HCT116 (cell line): ENCODE results near the gene SLC25A1. TPM values are rescaled to one million over a fixed set of nuclear protein-coding genes. Genes with fewer than 3 reads are reported as not detected.

ENCODE experiments used
- ATAC-seq: fragments of 200-7000 bp; cut with Tn5 transposase; 2 replicates; pipeline ENCODE4 v1.9.1; 2020; ENCODE audit warnings: mild to moderate bottlenecking, moderate library complexity
- BruUV-seq: library from RNA; stranded (reverse); fragments of 400-500 nt; replicated peaks from 2 replicates; lab custom pipeline; 2021; lab: Mats Ljungman, UMichigan
- CTCF ChIA-PET: fragments of 300-600 bp; sonication (Branson Sonifier 250); formaldehyde crosslinking; loops from one replicate; lab custom pipeline; 2021; ENCODE audit warnings: antibody characterized with exemption; lab: Charles Lee
- POLR2A ChIA-PET: fragments of 300-600, 350-600 bp; sonication (Branson Sonifier 250); formaldehyde crosslinking; loops from one replicate; lab custom pipeline; 2021; ENCODE audit warnings: antibody characterized with exemption; lab: Charles Lee
- RAD21 ChIA-PET, 2 experiments: fragments of 300-600 bp; sonication (Branson Sonifier 250); formaldehyde crosslinking; loops; one replicate each; lab custom pipeline; 2023; ENCODE audit warnings: low total read pairs in 2 of 2; ENCODE audit not compliant: uncharacterized antibody in 2 of 2, unreplicated experiment in 2 of 2, low non-redundant PET in 1 of 2; lab: Charles Lee
- DNase-seq: peaks from one replicate; pipeline ENCODE4 v3.0.0-alpha.2; 2010; ENCODE audit warnings: low read depth, low spot score
- H2AFZ ChIP-seq: fragments of 200-600 bp; shearing (Covaris generic), sonication (generic); 2 replicates; pipeline ENCODE4 v1.6.1; 2017; ENCODE audit warnings: low read depth, mixed run types, mixed read lengths, antibody characterized with exemption, low read length; ENCODE audit not compliant: poor library complexity, severe bottlenecking
- H3K27ac ChIP-seq: 2 replicates; pipeline ENCODE4 v1.5.1; 2012; ENCODE audit warnings: low read depth, low read length
- H3K27me3 ChIP-seq: fragments of 200-600 bp; sonication (generic); 2 replicates; pipeline ENCODE4 v1.6.1; 2016; ENCODE audit warnings: mixed run types, low read length, mixed read lengths; ENCODE audit not compliant: insufficient read depth
- H3K36me3 ChIP-seq, 2 experiments: fragments of 200-500 bp in 1 of 2; fragments of 200-600 bp in 1 of 2; sonication (Bioruptor generic) in 1 of 2; sonication (generic) in 1 of 2; 2 replicates each; pipeline versions ENCODE4 v1.5.1 to v1.6.1; 2014 to 2016; ENCODE audit warnings: low read length in 2 of 2, inconsistent platforms in 1 of 2, mixed read lengths in 1 of 2, mixed run types in 1 of 2; ENCODE audit not compliant: insufficient read depth in 2 of 2, control insufficient read depth in 1 of 2
- H3K4me1 ChIP-seq, 2 experiments: fragments of 200-600 bp in 1 of 2; sonication (generic) in 1 of 2; 2 replicates each; pipeline versions ENCODE4 v1.5.1 to v1.6.1; 2012 to 2017; ENCODE audit warnings: low read length in 2 of 2, inconsistent platforms in 1 of 2, mild to moderate bottlenecking in 1 of 2, mixed read lengths in 1 of 2, mixed run types in 1 of 2, moderate library complexity in 1 of 2; ENCODE audit not compliant: insufficient read depth in 2 of 2, control insufficient read depth in 1 of 2
- H3K4me2 ChIP-seq: fragments of 200-600 bp; sonication (generic); 2 replicates; pipeline ENCODE4 v1.6.1; 2017; ENCODE audit warnings: mixed run types, low read length, mixed read lengths
- H3K4me3 ChIP-seq, 2 experiments: fragments of 200-600 bp in 1 of 2; sonication (generic) in 1 of 2; replicated peaks in 1 of 2; 2 replicates each; pipeline ENCODE4 v1.5.1; 2011 to 2016; ENCODE audit warnings: low read length in 2 of 2, control low read depth in 1 of 2, low read depth in 1 of 2, mild to moderate bottlenecking in 1 of 2, mixed read lengths in 1 of 2, mixed run types in 1 of 2
- H3K79me2 ChIP-seq: fragments of 200-600 bp; sonication (generic); 2 replicates; pipeline ENCODE4 v1.6.1; 2017; ENCODE audit warnings: mild to moderate bottlenecking, mixed run types, low read length, moderate library complexity, mixed read lengths; ENCODE audit not compliant: insufficient read depth
- H3K9ac ChIP-seq: fragments of 200-600 bp; sonication (generic); 2 replicates; pipeline ENCODE4 v1.6.1; 2016; ENCODE audit warnings: low read length, mixed read lengths
- H3K9me2 ChIP-seq: fragments of 200-600 bp; sonication (generic), shearing (Covaris generic); 2 replicates; pipeline ENCODE4 v1.6.1; 2017; ENCODE audit warnings: mixed run types, mild to moderate bottlenecking, moderate library complexity; ENCODE audit not compliant: insufficient read depth
- H3K9me3 ChIP-seq, 2 experiments: fragments of 200-500 bp in 1 of 2; fragments of 200-600 bp in 1 of 2; sonication (Bioruptor generic) in 1 of 2; sonication (generic) in 1 of 2; 2 replicates each; pipeline ENCODE4 v1.6.1; 2014 to 2017; ENCODE audit warnings: low read length in 2 of 2, mixed read lengths in 2 of 2, inconsistent platforms in 1 of 2, low read depth in 1 of 2, mild to moderate bottlenecking in 1 of 2, mixed run types in 1 of 2, moderate library complexity in 1 of 2; ENCODE audit not compliant: control insufficient read depth in 1 of 2, insufficient read depth in 1 of 2
- H4K20me1 ChIP-seq: fragments of 200-600 bp; sonication (generic), shearing (Covaris generic); 2 replicates; pipeline ENCODE4 v1.6.1; 2017; ENCODE audit warnings: mixed run types, mild to moderate bottlenecking, moderate library complexity; ENCODE audit not compliant: insufficient read depth
- CEBPB ChIP-seq: IDR thresholded peaks from 2 replicates; pipeline ENCODE4 v1.6.1; 2012; ENCODE audit warnings: low read depth
- ELF1 ChIP-seq: IDR thresholded peaks from 2 replicates; pipeline ENCODE4 v1.6.1; 2012; ENCODE audit warnings: low read depth, borderline replicate concordance
- EZH2 ChIP-seq: fragments of 200-600 bp; sonication (generic); IDR thresholded peaks from 2 replicates; pipeline ENCODE4 v1.6.1; 2017; ENCODE audit warnings: antibody characterized with exemption, mixed run types
- FOSL1 ChIP-seq: IDR thresholded peaks from 2 replicates; pipeline ENCODE4 v1.6.1; 2012; ENCODE audit warnings: low read depth
- POLR2AphosphoS5 ChIP-seq: IDR thresholded peaks from 2 replicates; pipeline ENCODE4 v1.6.1; 2011; ENCODE audit warnings: mild to moderate bottlenecking, low read depth, low read length, moderate library complexity
- RAD21 ChIP-seq: IDR thresholded peaks from 2 replicates; pipeline ENCODE4 v1.6.1; 2012; ENCODE audit warnings: low read depth, mild to moderate bottlenecking
- SP1 ChIP-seq: IDR thresholded peaks from 2 replicates; pipeline ENCODE4 v1.6.1; 2012; ENCODE audit warnings: low read depth
- SRF ChIP-seq: IDR thresholded peaks from 2 replicates; pipeline ENCODE4 v1.6.1; 2012; ENCODE audit warnings: low read depth
- TCF7L2 ChIP-seq: IDR thresholded peaks from 2 replicates; pipeline ENCODE4 v1.7.0; 2011; ENCODE audit warnings: borderline replicate concordance, inconsistent platforms; ENCODE audit not compliant: insufficient read depth, insufficient read length; ENCODE audit errors: extremely low read depth
- YY1 ChIP-seq: IDR thresholded peaks from 2 replicates; pipeline ENCODE4 v1.6.1; 2011; ENCODE audit warnings: low read length, low read depth, moderate library complexity, mild to moderate bottlenecking; ENCODE audit not compliant: insufficient replicate concordance; ENCODE audit errors: extremely low read depth
- ZNF274 ChIP-seq: fragments of 200-500 bp; sonication (Bioruptor generic); IDR thresholded peaks from 2 replicates; pipeline ENCODE4 v1.6.1; 2014; ENCODE audit warnings: mild to moderate bottlenecking, low read depth, low read length, inconsistent platforms
- intact Hi-C: fragments of 100-400 bp; cut with micrococcal nuclease; formaldehyde crosslinking; loops from 2 replicates; pipeline ENCODE4 v1.10.0; 2022
- total RNA-seq: library from RNA; stranded (reverse); gene quantifications from one replicate; pipeline ENCODE4 v1.2.1, GENCODE V29; 2021; ENCODE audit not compliant: unreplicated experiment
- TF ChIP-seq, protein P1 (sequence below): IDR thresholded peaks from 2 replicates; pipeline ENCODE4 v1.6.1; 2012
- TF ChIP-seq, protein P2 (sequence below), 3 experiments: fragments of 200-600 bp in 1 of 3; sonication (generic) in 1 of 3; IDR thresholded peaks in 2 of 3; conservative IDR thresholded peaks in 1 of 3; 2 replicates each; pipeline ENCODE4 v1.5.1; 2012 to 2017; ENCODE audit warnings: low read depth in 2 of 3, low read length in 2 of 3, antibody characterized with exemption in 1 of 3, borderline replicate concordance in 1 of 3, control low read depth in 1 of 3, mild to moderate bottlenecking in 1 of 3, mixed read lengths in 1 of 3, mixed run types in 1 of 3, moderate library complexity in 1 of 3; ENCODE audit not compliant: insufficient read depth in 1 of 3
- TF ChIP-seq, protein P3 (sequence below): IDR thresholded peaks from 2 replicates; pipeline ENCODE4 v1.6.1; 2011; ENCODE audit warnings: mild to moderate bottlenecking, low read length, moderate library complexity; ENCODE audit not compliant: insufficient replicate concordance; ENCODE audit errors: extremely low read depth

SLC25A1 gene
- total RNA-seq, 1 experiment from 2014 or later: 146 TPM

DNA sequence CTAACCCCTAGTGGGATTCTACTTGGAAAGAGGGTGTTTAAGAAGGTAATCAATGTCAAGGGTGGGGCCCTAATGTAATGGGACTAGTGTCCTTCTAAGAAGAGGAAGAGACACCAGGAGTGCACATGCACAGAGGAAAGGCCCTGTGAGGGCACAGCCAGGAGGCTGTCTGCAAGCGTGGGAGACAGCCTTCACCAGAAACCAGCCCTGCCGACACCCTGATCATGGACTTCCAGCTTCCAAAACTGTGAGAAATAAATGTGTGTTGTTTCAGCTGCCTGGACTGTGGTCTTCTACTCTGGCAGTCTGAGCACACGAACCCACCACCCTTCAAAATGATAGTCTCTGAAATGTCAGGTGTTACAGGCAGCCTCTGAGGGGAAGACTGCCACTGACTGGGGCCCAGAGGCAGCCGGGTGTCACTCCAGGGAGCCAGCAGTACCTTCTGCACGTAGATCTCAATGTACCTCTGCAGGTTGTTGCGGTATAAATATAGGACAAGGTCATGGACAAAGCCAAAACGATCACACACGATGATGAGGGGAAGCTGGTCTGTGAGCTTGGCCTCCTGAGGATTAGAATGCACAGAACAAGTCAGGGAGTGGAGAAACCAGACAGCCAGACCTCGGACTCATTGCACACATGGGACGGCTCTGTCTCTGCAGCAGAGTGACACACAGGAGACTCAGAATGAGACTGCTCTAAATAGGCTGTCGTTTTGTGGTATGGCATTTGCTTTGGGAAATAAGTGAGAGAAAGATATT, 43.9 kb upstream of the SLC25A1 start:
- Histone ChIP-seq H2AFZ (no peak overlapping the region), H3K36me3 (no peaks in the 10 kb centered on the region; a peak in 1 of 4 replicates), H3K27ac (no peak overlapping the region)
- no peak for DNase-seq
- CTCF ChIA-PET: no interaction called here
- TF ChIP-seq CEBPB (no peak), EZH2 (no peak), SRF (no peak), SP1 (no peak), ZNF274 (no peak), ELF1 (no peak), POLR2AphosphoS5 (no peak)
- TF ChIP-seq, protein P1, sequence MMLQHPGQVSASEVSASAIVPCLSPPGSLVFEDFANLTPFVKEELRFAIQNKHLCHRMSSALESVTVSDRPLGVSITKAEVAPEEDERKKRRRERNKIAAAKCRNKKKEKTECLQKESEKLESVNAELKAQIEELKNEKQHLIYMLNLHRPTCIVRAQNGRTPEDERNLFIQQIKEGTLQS: no peak
- TF ChIP-seq, all 23 proteins: peak for 0
- ATAC-seq: no peak
- Histone ChIP-seq H3K9me3 (no peaks in the 10 kb centered on the region), H3K9ac (no peak overlapping the region), H3K4me2 (no peak overlapping the region), H3K27me3 (no peaks in the 10 kb centered on the region), H3K9me2 (no peaks in the 10 kb centered on the region), H3K4me1 (peaks cover 0 to 5% of the 10 kb centered on the region in 2 experiments; a peak in 2 of 4 replicates), H3K79me2 (no peaks in the 10 kb centered on the region), H4K20me1 (no peaks in the 10 kb centered on the region), H3K4me3 (no peak overlapping the region)
- POLR2A ChIA-PET: no interaction called here
- BruUV-seq: no TSS peak
- intact Hi-C loops: no loop called here
- RAD21 ChIA-PET: no interaction called here

DNA sequence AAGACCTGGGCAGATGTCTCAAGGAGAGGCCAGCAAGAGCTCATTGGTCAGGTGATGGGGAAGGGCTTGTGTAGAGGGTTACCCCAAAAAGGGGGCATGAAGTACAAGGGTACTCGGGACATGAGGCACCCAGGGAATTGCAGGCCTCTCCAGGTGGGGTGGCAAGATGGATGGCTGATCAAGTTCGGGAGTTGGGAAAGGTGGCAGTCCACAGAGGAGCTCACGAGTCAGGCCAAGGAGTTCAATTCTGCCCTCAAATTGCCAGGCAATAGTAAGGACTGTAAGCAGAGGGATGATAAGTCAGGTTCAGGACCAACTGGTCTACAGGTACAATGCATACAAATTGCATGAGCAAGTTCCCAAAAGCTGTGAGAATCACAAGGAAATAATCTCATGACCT, 42.3 kb upstream of the SLC25A1 start:
- ChIA-PET CTCF (no interaction called here), POLR2A (no interaction called here), RAD21 (no interaction called here)
- no peak overlapping the region for H3K27ac ChIP-seq
- H2AFZ ChIP-seq: no peak overlapping the region
- H3K9me3 ChIP-seq: no peaks in the 10 kb centered on the region
- H3K4me1 ChIP-seq: peaks cover 0 to 5% of the 10 kb centered on the region in 2 experiments; a peak in 2 of 4 replicates
- no peak overlapping the region for H3K4me2 ChIP-seq
- no peak overlapping the region for H3K9ac ChIP-seq
- no peak overlapping the region for H3K4me3 ChIP-seq
- no peaks in the 10 kb centered on the region for H3K27me3 ChIP-seq
- intact Hi-C loops: no loop called here
- no peaks in the 10 kb centered on the region for H3K79me2 ChIP-seq
- H4K20me1 ChIP-seq: no peaks in the 10 kb centered on the region
- BruUV-seq: no TSS peak
- H3K9me2 ChIP-seq: no peaks in the 10 kb centered on the region
- no peak for ATAC-seq
- no peaks in the 10 kb centered on the region; a peak in 1 of 4 replicates for H3K36me3 ChIP-seq
- DNase-seq: no peak
- TF ChIP-seq SRF (no peak), CEBPB (no peak), TCF7L2 (no peak), FOSL1 (no peak), RAD21 (no peak), ZNF274 (no peak), YY1 (no peak), SP1 (no peak)
- TF ChIP-seq, protein P2, sequence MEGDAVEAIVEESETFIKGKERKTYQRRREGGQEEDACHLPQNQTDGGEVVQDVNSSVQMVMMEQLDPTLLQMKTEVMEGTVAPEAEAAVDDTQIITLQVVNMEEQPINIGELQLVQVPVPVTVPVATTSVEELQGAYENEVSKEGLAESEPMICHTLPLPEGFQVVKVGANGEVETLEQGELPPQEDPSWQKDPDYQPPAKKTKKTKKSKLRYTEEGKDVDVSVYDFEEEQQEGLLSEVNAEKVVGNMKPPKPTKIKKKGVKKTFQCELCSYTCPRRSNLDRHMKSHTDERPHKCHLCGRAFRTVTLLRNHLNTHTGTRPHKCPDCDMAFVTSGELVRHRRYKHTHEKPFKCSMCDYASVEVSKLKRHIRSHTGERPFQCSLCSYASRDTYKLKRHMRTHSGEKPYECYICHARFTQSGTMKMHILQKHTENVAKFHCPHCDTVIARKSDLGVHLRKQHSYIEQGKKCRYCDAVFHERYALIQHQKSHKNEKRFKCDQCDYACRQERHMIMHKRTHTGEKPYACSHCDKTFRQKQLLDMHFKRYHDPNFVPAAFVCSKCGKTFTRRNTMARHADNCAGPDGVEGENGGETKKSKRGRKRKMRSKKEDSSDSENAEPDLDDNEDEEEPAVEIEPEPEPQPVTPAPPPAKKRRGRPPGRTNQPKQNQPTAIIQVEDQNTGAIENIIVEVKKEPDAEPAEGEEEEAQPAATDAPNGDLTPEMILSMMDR (IDR thresholded peaks at IDR 0.05 in 2 of 3, conservative IDR thresholded peaks at IDR 0.05 in 1 of 3; ENCODE audit: borderline replicate concordance in 1 of 3, insufficient read depth in 1 of 3, low read depth in 2 of 3, low read length in 2 of 3): no peak
- TF ChIP-seq, protein P3, sequence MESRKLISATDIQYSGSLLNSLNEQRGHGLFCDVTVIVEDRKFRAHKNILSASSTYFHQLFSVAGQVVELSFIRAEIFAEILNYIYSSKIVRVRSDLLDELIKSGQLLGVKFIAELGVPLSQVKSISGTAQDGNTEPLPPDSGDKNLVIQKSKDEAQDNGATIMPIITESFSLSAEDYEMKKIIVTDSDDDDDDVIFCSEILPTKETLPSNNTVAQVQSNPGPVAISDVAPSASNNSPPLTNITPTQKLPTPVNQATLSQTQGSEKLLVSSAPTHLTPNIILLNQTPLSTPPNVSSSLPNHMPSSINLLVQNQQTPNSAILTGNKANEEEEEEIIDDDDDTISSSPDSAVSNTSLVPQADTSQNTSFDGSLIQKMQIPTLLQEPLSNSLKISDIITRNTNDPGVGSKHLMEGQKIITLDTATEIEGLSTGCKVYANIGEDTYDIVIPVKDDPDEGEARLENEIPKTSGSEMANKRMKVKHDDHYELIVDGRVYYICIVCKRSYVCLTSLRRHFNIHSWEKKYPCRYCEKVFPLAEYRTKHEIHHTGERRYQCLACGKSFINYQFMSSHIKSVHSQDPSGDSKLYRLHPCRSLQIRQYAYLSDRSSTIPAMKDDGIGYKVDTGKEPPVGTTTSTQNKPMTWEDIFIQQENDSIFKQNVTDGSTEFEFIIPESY: no peak
